ENCODE measurements around the gene NBPF11. TPM values are rescaled to one million over a fixed set of nuclear protein-coding genes. Genes with fewer than 3 reads are reported as not detected.

Gene NBPF11
- total RNA-seq, 1 experiment from 2014 or later, result 15.7 TPM

GRCh38 chr1:148166558-148167492, 14.7 kb upstream of the NBPF11 start:
- no peak overlapping the region for H3K4me3 Mint-ChIP-seq (ENCODE audit: unreplicated experiment)
- BruUV-seq (replicated peaks), result no TSS peak
- H3K27me3 Mint-ChIP-seq (ENCODE audit: insufficient read depth, unreplicated experiment), result peaks cover 25% of the 10 kb centered on the region
- peaks cover 4% of the 10 kb centered on the region for H3K9me3 Mint-ChIP-seq (ENCODE audit: unreplicated experiment)
- ChIA-PET CTCF (no interaction called here), POLR2A (no interaction called here)
- intact Hi-C loops (cut with micrococcal nuclease), result no loop called here
- no peak overlapping the region for H3K27ac Mint-ChIP-seq (ENCODE audit: low read depth, unreplicated experiment)
- DNase-seq (ENCODE audit: unreplicated experiment), result peak; percentile 54
- no peaks in the 10 kb centered on the region for H3K4me1 Mint-ChIP-seq (ENCODE audit: insufficient read depth, unreplicated experiment)
- no peaks in the 10 kb centered on the region for H3K36me3 Mint-ChIP-seq (ENCODE audit: insufficient read depth, unreplicated experiment)
- no peak for TF ChIP-seq CTCF (IDR thresholded peaks at IDR 0.05; ENCODE audit: unreplicated experiment)

- H3K9me3 Mint-ChIP-seq (ENCODE audit: unreplicated experiment), result peaks cover 4% of the 10 kb centered on the region
- TF ChIP-seq CTCF (IDR thresholded peaks at IDR 0.05; ENCODE audit: unreplicated experiment), result no peak
- no TSS peak for BruUV-seq (replicated peaks)
- intact Hi-C loops (cut with micrococcal nuclease), result no loop called here
- no peak overlapping the region for H3K27ac Mint-ChIP-seq (ENCODE audit: low read depth, unreplicated experiment)
- ChIA-PET CTCF (no interaction called here), POLR2A (no interaction called here)
- no peaks in the 10 kb centered on the region for H3K4me1 Mint-ChIP-seq (ENCODE audit: insufficient read depth, unreplicated experiment)
- H3K4me3 Mint-ChIP-seq (ENCODE audit: unreplicated experiment), result no peak overlapping the region
- peaks cover 34% of the 10 kb centered on the region for H3K27me3 Mint-ChIP-seq (ENCODE audit: insufficient read depth, unreplicated experiment)
- DNase-seq (ENCODE audit: unreplicated experiment), result no peak
- H3K36me3 Mint-ChIP-seq (ENCODE audit: insufficient read depth, unreplicated experiment), result no peaks in the 10 kb centered on the region
Observed at GRCh38 chr1:148162363-148162762, 10.3 kb upstream of the NBPF11 start.

GRCh38 chr1:148161053-148161901, 9.2 kb upstream of the NBPF11 start:
- H3K27ac Mint-ChIP-seq (ENCODE audit: low read depth, unreplicated experiment), result no peak overlapping the region
- no peaks in the 10 kb centered on the region for H3K36me3 Mint-ChIP-seq (ENCODE audit: insufficient read depth, unreplicated experiment)
- no peak for TF ChIP-seq CTCF (IDR thresholded peaks at IDR 0.05; ENCODE audit: unreplicated experiment)
- H3K27me3 Mint-ChIP-seq (ENCODE audit: insufficient read depth, unreplicated experiment), result peaks cover 24% of the 10 kb centered on the region
- no peaks in the 10 kb centered on the region for H3K4me1 Mint-ChIP-seq (ENCODE audit: insufficient read depth, unreplicated experiment)
- intact Hi-C loops (cut with micrococcal nuclease), result no loop called here
- CTCF ChIA-PET, result no interaction called here
- POLR2A ChIA-PET, result no interaction called here
- no TSS peak for BruUV-seq (replicated peaks)
- no peak overlapping the region for H3K4me3 Mint-ChIP-seq (ENCODE audit: unreplicated experiment)
- H3K9me3 Mint-ChIP-seq (ENCODE audit: unreplicated experiment), result peaks cover 4% of the 10 kb centered on the region
- no peak for DNase-seq (ENCODE audit: unreplicated experiment)

GRCh38 chr1:148160343-148161052, 8.4 kb upstream of the NBPF11 start:
- intact Hi-C loops (cut with micrococcal nuclease), result no loop called here
- Mint-ChIP-seq H3K36me3 (ENCODE audit: insufficient read depth, unreplicated experiment) (no peaks in the 10 kb centered on the region), H3K4me1 (ENCODE audit: insufficient read depth, unreplicated experiment) (no peaks in the 10 kb centered on the region), H3K27me3 (ENCODE audit: insufficient read depth, unreplicated experiment) (peaks cover 32% of the 10 kb centered on the region), H3K4me3 (ENCODE audit: unreplicated experiment) (no peak overlapping the region), H3K9me3 (ENCODE audit: unreplicated experiment) (peaks cover 4% of the 10 kb centered on the region), H3K27ac (ENCODE audit: low read depth, unreplicated experiment) (no peak overlapping the region)
- DNase-seq (ENCODE audit: unreplicated experiment), result no peak
- POLR2A ChIA-PET, result no interaction called here
- TF ChIP-seq CTCF (IDR thresholded peaks at IDR 0.05; ENCODE audit: unreplicated experiment), result no peak
- CTCF ChIA-PET, result no interaction called here
- BruUV-seq (replicated peaks), result no TSS peak

Data from MCF 10A (cell line).